IMR-90 (cell line): ENCODE results near the gene SUB1. TPM values are rescaled to one million over a fixed set of nuclear protein-coding genes. Genes with fewer than 3 reads are reported as not detected.

ENCODE experiments used
- ATAC-seq: fragments of 200-7000 bp; cut with Tn5 transposase; 2 replicates; pipeline ENCODE4 v1.9.1; 2020; ENCODE audit warnings: low read depth, mild to moderate bottlenecking, moderate library complexity
- BruUV-seq: library from RNA; stranded (reverse); fragments of 400-500 nt; replicated peaks from 2 replicates; lab custom pipeline; 2021; lab: Mats Ljungman, UMichigan
- CTCF ChIA-PET: fragments of 300-600 bp; formaldehyde crosslinking; extraction: SDS; loops from one replicate; lab custom pipeline; 2021; ENCODE audit warnings: antibody characterized with exemption; lab: Yijun Ruan, JAX
- POLR2A ChIA-PET: fragments of 300-600 bp; sonication (Branson Sonifier 250); formaldehyde crosslinking; loops from one replicate; lab custom pipeline; 2022; ENCODE audit warnings: antibody characterized with exemption; ENCODE audit not compliant: unreplicated experiment; lab: Charles Lee
- DNase-seq: peaks from one replicate; pipeline ENCODE4 v3.0.0; 2013
- H2AFZ ChIP-seq: replicated peaks from 2 replicates; pipeline ENCODE3; 2013; ENCODE audit warnings: low read length, mild to moderate bottlenecking; ENCODE audit not compliant: poor library complexity
- H2AK5ac ChIP-seq: 2 replicates; pipeline ENCODE4 v1.6.1; 2013; ENCODE audit warnings: low read depth, low read length, inconsistent platforms
- H2AK9ac ChIP-seq: replicated peaks from 2 replicates; pipeline ENCODE3; 2013; ENCODE audit warnings: mild to moderate bottlenecking, low read depth, low read length, moderate library complexity; ENCODE audit not compliant: poor library complexity
- H2BK120ac ChIP-seq: 2 replicates; pipeline ENCODE4 v1.6.1; 2013; ENCODE audit warnings: low read depth, low read length, inconsistent platforms
- H2BK15ac ChIP-seq: 3 replicates; pipeline ENCODE4 v1.6.1; 2013; ENCODE audit warnings: low read depth, low read length, inconsistent platforms
- H2BK20ac ChIP-seq: 2 replicates; pipeline ENCODE4 v1.6.1; 2013; ENCODE audit warnings: low read depth, mild to moderate bottlenecking, inconsistent platforms, low read length, moderate library complexity
- H2BK5ac ChIP-seq: 2 replicates; pipeline ENCODE4 v1.6.1; 2013; ENCODE audit warnings: mild to moderate bottlenecking, low read depth, low read length, inconsistent platforms; ENCODE audit not compliant: poor library complexity, severe bottlenecking
- H3K14ac ChIP-seq: replicated peaks from 2 replicates; pipeline ENCODE4 v1.6.1; 2013; ENCODE audit warnings: low read depth, low read length, inconsistent platforms
- H3K18ac ChIP-seq: 2 replicates; pipeline ENCODE4 v1.6.1; 2013; ENCODE audit warnings: low read depth, low read length, control low read depth
- H3K23ac ChIP-seq: 2 replicates; pipeline ENCODE4 v1.6.1; 2013; ENCODE audit warnings: low read depth, low read length, inconsistent platforms
- H3K27ac ChIP-seq: 2 replicates; pipeline ENCODE4 v1.5.1; 2013; ENCODE audit warnings: mild to moderate bottlenecking, control low read depth, low read length; ENCODE audit not compliant: insufficient read depth
- H3K27me3 ChIP-seq: 2 replicates; pipeline ENCODE4 v1.6.1; 2013; ENCODE audit warnings: low read length; ENCODE audit not compliant: control insufficient read depth, insufficient read depth
- H3K36me3 ChIP-seq: 2 replicates; pipeline ENCODE4 v1.6.1; 2013; ENCODE audit warnings: low read length, mixed read lengths; ENCODE audit not compliant: control insufficient read depth, insufficient read depth
- H3K4ac ChIP-seq: 2 replicates; pipeline ENCODE4 v1.6.1; 2013; ENCODE audit warnings: low read depth, low read length, inconsistent platforms
- H3K4me1 ChIP-seq: 2 replicates; pipeline ENCODE4 v1.6.1; 2013; ENCODE audit warnings: low read length, mixed read lengths; ENCODE audit not compliant: control insufficient read depth, insufficient read depth
- H3K4me2 ChIP-seq: 2 replicates; pipeline ENCODE4 v1.6.1; 2013; ENCODE audit warnings: low read depth, mild to moderate bottlenecking, control low read depth, low read length, moderate library complexity
- H3K4me3 ChIP-seq: 2 replicates; pipeline ENCODE4 v1.5.1; 2013; ENCODE audit warnings: low read depth, mild to moderate bottlenecking, control low read depth, low read length, moderate library complexity; ENCODE audit not compliant: insufficient read depth
- H3K56ac ChIP-seq: 2 replicates; pipeline ENCODE4 v1.6.1; 2013; ENCODE audit warnings: low read length, inconsistent platforms; ENCODE audit not compliant: insufficient read depth; ENCODE audit errors: extremely low read depth
- H3K79me1 ChIP-seq, 2 experiments: 2 replicates each; pipeline ENCODE4 v1.6.1; 2013; ENCODE audit warnings: low read length in 2 of 2, inconsistent platforms in 1 of 2, low read depth in 1 of 2
- H3K9ac ChIP-seq: 2 replicates; pipeline ENCODE4 v1.6.1; 2013; ENCODE audit warnings: low read depth, low read length, control low read depth
- H3K9me1 ChIP-seq: 2 replicates; pipeline ENCODE4 v1.6.1; 2013; ENCODE audit warnings: low read length, inconsistent platforms; ENCODE audit not compliant: insufficient read depth
- H3K9me3 ChIP-seq: 2 replicates; pipeline ENCODE4 v1.6.1; 2013; ENCODE audit warnings: low read length; ENCODE audit not compliant: control insufficient read depth, insufficient read depth
- H4K20me1 ChIP-seq: 2 replicates; pipeline ENCODE4 v1.6.1; 2013; ENCODE audit warnings: low read length, inconsistent platforms; ENCODE audit not compliant: insufficient read depth
- H4K5ac ChIP-seq: 2 replicates; pipeline ENCODE4 v1.6.1; 2013; ENCODE audit warnings: mild to moderate bottlenecking, low read depth, low read length, control low read depth
- H4K8ac ChIP-seq, 2 experiments: 2 replicates each; pipeline ENCODE4 v1.6.1; 2013; ENCODE audit warnings: low read depth in 2 of 2, low read length in 2 of 2, control low read depth in 1 of 2, inconsistent platforms in 1 of 2
- H4K91ac ChIP-seq: 2 replicates; pipeline ENCODE4 v1.6.1; 2013; ENCODE audit warnings: low read depth, low read length, inconsistent platforms; ENCODE audit not compliant: insufficient read depth
- CEBPB ChIP-seq: IDR thresholded peaks from 2 replicates; pipeline ENCODE4 v1.6.1; 2012; ENCODE audit warnings: low read depth, low read length, improper control_type of control experiment
- NFE2L2 ChIP-seq: fragments of 150-350 bp; IDR thresholded peaks from 2 replicates; pipeline ENCODE4 v1.6.1; 2016; ENCODE audit warnings: low read depth, mild to moderate bottlenecking, low read length
- POLR2A ChIP-seq: IDR thresholded peaks from 2 replicates; pipeline ENCODE4 v1.6.1; 2012; ENCODE audit warnings: mild to moderate bottlenecking, low read depth, low read length
- RFX5 ChIP-seq: IDR thresholded peaks from 2 replicates; pipeline ENCODE4 v1.8.0; 2012; ENCODE audit warnings: low read depth, mild to moderate bottlenecking, low read length, moderate library complexity
- SMC3 ChIP-seq: fragments of 150-350 bp; IDR thresholded peaks from 2 replicates; pipeline ENCODE4 v1.6.1; 2016; ENCODE audit warnings: low read depth, mild to moderate bottlenecking, antibody characterized with exemption, low read length, moderate library complexity
- WGBS, 2 experiments: methylation state at CpG; one replicate each; pipeline versions ENCODE4 v1.1.5 to v1.1.7; 2013; ENCODE audit warnings: missing lambda C conversion rate in 2 of 2; ENCODE audit not compliant: insufficient read length in 1 of 2; ENCODE audit errors: extremely low coverage in 2 of 2; 5-methylcytosine and 5-hydroxymethylcytosine counted together
- dilution Hi-C: fragments of 300-500 bp; cut with HindIII; formaldehyde crosslinking; loops from one replicate; pipeline ENCODE4 v1.14.3; 2018; ENCODE audit warnings: low sequenced_read_pairs; ENCODE audit not compliant: unreplicated experiment
- in situ Hi-C: fragments of 300-500 bp; cut with MboI; formaldehyde crosslinking; loops from 3 replicates; pipeline ENCODE4 v1.14.3; 2019; ENCODE audit warnings: low sequenced_read_pairs, inconsistent platforms, mixed read lengths
- intact Hi-C: fragments of 100-400 bp; cut with micrococcal nuclease; formaldehyde crosslinking; loops from 2 replicates; pipeline ENCODE4 v1.10.0; 2022
- polyA plus RNA-seq, 3 experiments: library from polyadenylated mRNA; depleted of rRNA; stranded (reverse); fragments of >200 nt; gene quantifications; 2 replicates each; pipeline ENCODE4 v1.2.3, GENCODE V29; 2012; ENCODE audit warnings: low replicate concordance in 1 of 3
- total RNA-seq: library from RNA; depleted of rRNA; stranded (reverse); fragments of >200 nt; gene quantifications from 2 replicates; pipeline ENCODE4 v1.2.3, GENCODE V29; 2012

SUB1 gene
- total and polyA plus RNA-seq, 2 of the 4 experiments (the other 2 are of a cell fraction) = 19.5 to 155 TPM

GRCh38 chr5:32645246-32645645 lies 59.9 kb downstream of the SUB1 start:
- Histone ChIP-seq H3K9ac (no peak overlapping the region), H2AK9ac (no peak overlapping the region), H4K91ac (no peak overlapping the region), H3K4me1 (no peaks in the 10 kb centered on the region), H2AFZ (no peak overlapping the region), H2BK15ac (no peak overlapping the region), H3K79me1 (no peaks in the 10 kb centered on the region), H2BK5ac (no peak overlapping the region), H3K9me1 (no peaks in the 10 kb centered on the region), H4K5ac (no peak overlapping the region), H3K36me3 (no peaks in the 10 kb centered on the region), H3K18ac (no peak overlapping the region), H4K20me1 (no peaks in the 10 kb centered on the region), H2BK20ac (no peak overlapping the region), H3K27me3 (no peaks in the 10 kb centered on the region), H3K23ac (no peak overlapping the region), H3K14ac (no peak overlapping the region), H3K27ac (no peak overlapping the region), H3K56ac (no peak overlapping the region), H2BK120ac (no peak overlapping the region), H3K4me2 (no peak overlapping the region), H4K8ac (no peak overlapping the region), H2AK5ac (no peak overlapping the region), H3K4me3 (no peak overlapping the region), H3K9me3 (no peaks in the 10 kb centered on the region), H3K4ac (no peak overlapping the region)
- intact Hi-C loops = no loop called here
- no CpG with 5 or more reads among the region's 5 CpGs for WGBS, 2 experiments
- in situ Hi-C loops = no loop called here
- DNase-seq = no peak
- no peak for ATAC-seq
- dilution Hi-C loops = no loop called here
- CTCF ChIA-PET = no interaction called here
- POLR2A ChIA-PET = no interaction called here
- TF ChIP-seq RFX5 (no peak), POLR2A (no peak), SMC3 (no peak), NFE2L2 (no peak), CEBPB (no peak)
- no TSS peak for BruUV-seq
